ENCODE measurements around the gene FBXO30.

The FBXO30 gene

GRCh38 chr6:145818796-145819195, 4.2 kb upstream of the FBXO30 start:
- Histone ChIP-seq H2AFZ (ENCODE audit: low read depth, low read length, severe bottlenecking) (no peak overlapping the region), H3K4me3 (ENCODE audit: insufficient read depth, low read length, poor library complexity, severe bottlenecking) (no peak overlapping the region), H3K9me3 (ENCODE audit: insufficient read depth, low read length) (no peaks in the 10 kb centered on the region), H3K9me2 (replicated peaks; ENCODE audit: insufficient read depth, low read length) (no peaks in the 10 kb centered on the region), H3K79me2 (ENCODE audit: insufficient read depth, low read length) (peaks cover 5% of the 10 kb centered on the region), H3K9ac (ENCODE audit: low read length) (no peak overlapping the region), H3K27ac (ENCODE audit: low read depth, low read length) (no peak overlapping the region), H3K36me3 (ENCODE audit: low read length) (no peaks in the 10 kb centered on the region), H3F3A (ENCODE audit: insufficient read depth) (no peaks in the 10 kb centered on the region), H3K27me3 (ENCODE audit: low read length) (no peaks in the 10 kb centered on the region), H4K20me1 (ENCODE audit: low read depth, low read length) (no peaks in the 10 kb centered on the region), H3K4me2 (ENCODE audit: low read depth, low read length, poor library complexity, severe bottlenecking) (no peak overlapping the region)
- TF ChIP-seq EZH2phosphoT487 (conservative IDR thresholded peaks at IDR 0.05; ENCODE audit: low read length) = no peak
- no peak for TF ChIP-seq CTCF (IDR thresholded peaks at IDR 0.05; ENCODE audit: insufficient read depth, low read length, poor library complexity, severe bottlenecking)

- TF ChIP-seq CTCF (IDR thresholded peaks at IDR 0.05; ENCODE audit: insufficient read depth, low read length, poor library complexity, severe bottlenecking) = no peak
- TF ChIP-seq EZH2phosphoT487 (conservative IDR thresholded peaks at IDR 0.05; ENCODE audit: low read length) = no peak
- Histone ChIP-seq H3K9me3 (ENCODE audit: insufficient read depth, low read length) (no peaks in the 10 kb centered on the region), H2AFZ (ENCODE audit: low read depth, low read length, severe bottlenecking) (no peak overlapping the region), H3K4me2 (ENCODE audit: low read depth, low read length, poor library complexity, severe bottlenecking) (peak overlapping the region; percentile 98), H3K4me3 (ENCODE audit: insufficient read depth, low read length, poor library complexity, severe bottlenecking) (no peak overlapping the region), H3K36me3 (ENCODE audit: low read length) (no peaks in the 10 kb centered on the region), H4K20me1 (ENCODE audit: low read depth, low read length) (peaks cover 13% of the 10 kb centered on the region; the same call in 1 of the 2 replicates), H3K79me2 (ENCODE audit: insufficient read depth, low read length) (peaks cover 29% of the 10 kb centered on the region), H3K27ac (ENCODE audit: low read depth, low read length) (no peak overlapping the region), H3K9me2 (replicated peaks; ENCODE audit: insufficient read depth, low read length) (no peaks in the 10 kb centered on the region), H3K27me3 (ENCODE audit: low read length) (no peaks in the 10 kb centered on the region), H3F3A (ENCODE audit: insufficient read depth) (peaks cover 8% of the 10 kb centered on the region), H3K9ac (ENCODE audit: low read length) (no peak overlapping the region)
These were observed 1.8 kb upstream of the FBXO30 start for GRCh38 chr6:145816392-145816791.

GRCh38 chr6:145815309-145816274, 997 bp upstream of the FBXO30 start:
- TF ChIP-seq CTCF (IDR thresholded peaks at IDR 0.05; ENCODE audit: insufficient read depth, low read length, poor library complexity, severe bottlenecking) = no peak
- TF ChIP-seq EZH2phosphoT487 (conservative IDR thresholded peaks at IDR 0.05; ENCODE audit: low read length) = no peak
- Histone ChIP-seq H3K9me3 (ENCODE audit: insufficient read depth, low read length) (no peaks in the 10 kb centered on the region), H3K9ac (ENCODE audit: low read length) (peak overlapping the region; percentile 97), H3F3A (ENCODE audit: insufficient read depth) (peaks cover 8% of the 10 kb centered on the region), H3K79me2 (ENCODE audit: insufficient read depth, low read length) (peaks cover 37% of the 10 kb centered on the region), H3K27me3 (ENCODE audit: low read length) (no peaks in the 10 kb centered on the region), H3K36me3 (ENCODE audit: low read length) (no peaks in the 10 kb centered on the region), H3K4me3 (ENCODE audit: insufficient read depth, low read length, poor library complexity, severe bottlenecking) (peak overlapping the region; percentile 84), H3K9me2 (replicated peaks; ENCODE audit: insufficient read depth, low read length) (no peaks in the 10 kb centered on the region), H3K27ac (ENCODE audit: low read depth, low read length) (0 out of 2 replicates have a peak overlapping the region, but pooled peaks have one; percentile 32), H3K4me2 (ENCODE audit: low read depth, low read length, poor library complexity, severe bottlenecking) (peak overlapping the region; percentile 98), H4K20me1 (ENCODE audit: low read depth, low read length) (peaks cover 13% of the 10 kb centered on the region; the same call in 1 of the 2 replicates), H2AFZ (ENCODE audit: low read depth, low read length, severe bottlenecking) (peak overlapping the region; percentile 94)
